ENCODE measurements around the gene SMIM24. TPM values are rescaled to one million over a fixed set of nuclear protein-coding genes. Genes with fewer than 3 reads are reported as not detected.

The SMIM24 gene
- total and polyA plus RNA-seq, 11 donors = 0.15 TPM; not detected in 10

DNA sequence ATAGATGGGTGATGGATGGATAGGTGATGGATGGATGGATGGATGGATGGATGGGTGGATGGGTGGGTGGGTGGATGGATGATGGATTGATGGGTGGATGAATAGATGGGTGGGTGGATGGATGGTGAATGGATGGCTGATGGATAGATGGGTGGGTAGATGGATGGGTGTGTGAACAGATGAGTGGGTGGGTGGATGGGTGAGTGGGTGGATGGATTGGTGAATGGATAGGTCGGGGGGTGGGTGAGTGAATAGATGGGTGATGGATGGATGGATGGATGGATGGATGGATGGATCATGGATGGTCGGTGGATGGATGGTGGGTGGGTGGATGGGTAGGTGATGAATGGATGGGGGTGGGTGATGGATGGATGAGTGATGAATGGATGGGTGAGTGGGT lies 3.5 kb downstream of the SMIM24 start:
- WGBS, 4 donors = 72 to 88% (median 86%) methylated on average over 2 of the region's 2 CpGs
- intact Hi-C loops (cut with DNase I) = loop anchor here in 2 of 10 donors (5.0 to 10.0 kb wide), 2 partner anchors 155 to 252 kb away; partner anchors contain the start of gene CELF5 (in 1 of the 2)
- H3K36me3 ChIP-seq = no peaks in the 10 kb centered on the region

DNA sequence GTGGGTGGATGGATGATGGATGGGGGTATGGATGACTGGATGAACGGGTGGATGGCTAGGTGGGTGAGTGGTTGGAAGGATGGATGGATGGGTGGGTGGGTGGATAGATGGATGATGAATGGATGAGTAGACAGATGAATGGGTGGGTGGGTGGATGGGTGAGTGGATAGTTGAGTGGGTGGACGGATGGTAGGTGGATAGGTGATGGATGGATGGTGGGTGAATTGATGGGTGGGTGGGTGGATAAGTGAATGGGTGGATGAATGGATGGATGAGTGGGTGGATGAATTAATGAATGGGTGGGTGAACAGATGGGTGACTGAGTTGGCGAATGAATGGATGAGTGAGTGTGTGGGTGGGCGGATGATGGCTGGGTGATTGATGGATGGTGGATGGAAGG lies 4.9 kb downstream of the SMIM24 start:
- H3K4me3 ChIP-seq = no peak overlapping the region
- H3K27ac ChIP-seq = no peak overlapping the region
- intact Hi-C loops (cut with DNase I) = loop anchor here in 2 of 10 donors (5.0 to 10.0 kb wide), 2 partner anchors 153 to 251 kb away; partner anchors contain the start of gene CELF5 (in 1 of the 2)
- 79 to 83% (median 81%) methylated on average over 4 of the region's 4 CpGs for WGBS, 4 donors
- H3K9me3 ChIP-seq = no peaks in the 10 kb centered on the region
- peaks cover 0 to 14% (median 3%) of the 10 kb centered on the region in 12 donors for H3K4me1 ChIP-seq
- no peaks in the 10 kb centered on the region for H3K36me3 ChIP-seq
- peaks cover 0 to 15% (median 4%) of the 10 kb centered on the region in 9 donors for H3K27me3 ChIP-seq
- ATAC-seq (no peak), DNase-seq (no peak)
- TF ChIP-seq, protein P1, sequence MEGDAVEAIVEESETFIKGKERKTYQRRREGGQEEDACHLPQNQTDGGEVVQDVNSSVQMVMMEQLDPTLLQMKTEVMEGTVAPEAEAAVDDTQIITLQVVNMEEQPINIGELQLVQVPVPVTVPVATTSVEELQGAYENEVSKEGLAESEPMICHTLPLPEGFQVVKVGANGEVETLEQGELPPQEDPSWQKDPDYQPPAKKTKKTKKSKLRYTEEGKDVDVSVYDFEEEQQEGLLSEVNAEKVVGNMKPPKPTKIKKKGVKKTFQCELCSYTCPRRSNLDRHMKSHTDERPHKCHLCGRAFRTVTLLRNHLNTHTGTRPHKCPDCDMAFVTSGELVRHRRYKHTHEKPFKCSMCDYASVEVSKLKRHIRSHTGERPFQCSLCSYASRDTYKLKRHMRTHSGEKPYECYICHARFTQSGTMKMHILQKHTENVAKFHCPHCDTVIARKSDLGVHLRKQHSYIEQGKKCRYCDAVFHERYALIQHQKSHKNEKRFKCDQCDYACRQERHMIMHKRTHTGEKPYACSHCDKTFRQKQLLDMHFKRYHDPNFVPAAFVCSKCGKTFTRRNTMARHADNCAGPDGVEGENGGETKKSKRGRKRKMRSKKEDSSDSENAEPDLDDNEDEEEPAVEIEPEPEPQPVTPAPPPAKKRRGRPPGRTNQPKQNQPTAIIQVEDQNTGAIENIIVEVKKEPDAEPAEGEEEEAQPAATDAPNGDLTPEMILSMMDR (IDR thresholded peaks at IDR 0.05) = no peak
- TF ChIP-seq POLR2A (IDR thresholded peaks at IDR 0.05) = no peak

More for the DNA sequence above, 3.5 kb downstream of the SMIM24 start:
- peaks cover 3 to 27% (median 18%) of the 10 kb centered on the region in 9 donors for H3K27me3 ChIP-seq
- DNase-seq (no peak), ATAC-seq (no peak)
- TF ChIP-seq POLR2A (IDR thresholded peaks at IDR 0.05) = no peak
- H3K4me1 ChIP-seq = peaks cover 0 to 10% (median 3%) of the 10 kb centered on the region in 12 donors
- H3K9me3 ChIP-seq = no peaks in the 10 kb centered on the region
- H3K4me3 ChIP-seq = no peak overlapping the region
- H3K27ac ChIP-seq = no peak overlapping the region

GRCh38 chr19:3474614-3475013 lies 5.7 kb downstream of the SMIM24 start:
- TF ChIP-seq, protein P1 (IDR thresholded peaks at IDR 0.05) = no peak
- TF ChIP-seq POLR2A (IDR thresholded peaks at IDR 0.05) = no peak
- no peak for ATAC-seq
- H3K36me3 ChIP-seq = no peaks in the 10 kb centered on the region
- H3K4me3 ChIP-seq = no peak overlapping the region
- no peak for DNase-seq
- no peak overlapping the region for H3K27ac ChIP-seq
- peaks cover 0 to 7% (median 0%) of the 10 kb centered on the region in 9 donors for H3K27me3 ChIP-seq
- intact Hi-C loops (cut with DNase I) = loop anchor here in 6 of 10 donors (1.0 to 10.0 kb wide), 7 partner anchors 37 to 250 kb away; partner anchors contain the start of gene CELF5 (in 1 of the 6)
- H3K4me1 ChIP-seq = peaks cover 0 to 14% (median 3%) of the 10 kb centered on the region in 12 donors
- 67 to 81% (median 72%) methylated on average over 2 of the region's 2 CpGs for WGBS, 4 donors
- H3K9me3 ChIP-seq = no peaks in the 10 kb centered on the region

DNA sequence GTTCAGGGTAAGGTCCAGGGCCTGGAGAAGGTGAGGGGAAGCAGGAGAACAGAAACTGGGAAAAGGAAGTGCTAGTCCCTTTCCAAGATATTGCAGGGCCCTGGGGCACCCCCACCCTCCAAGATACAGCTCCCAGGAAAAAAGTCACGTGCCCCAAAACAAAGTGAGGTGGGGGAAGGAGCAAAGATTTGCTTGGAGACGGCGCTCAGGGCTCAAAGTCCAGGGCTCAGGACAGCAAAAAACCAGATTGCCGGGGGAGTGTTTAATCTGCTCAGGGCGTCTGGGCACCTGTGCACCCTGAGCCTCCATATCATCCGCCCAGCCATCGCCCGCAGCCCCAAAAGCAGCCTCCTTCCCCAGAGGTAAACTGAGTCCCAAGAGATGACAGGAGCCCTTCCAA lies 6.3 kb downstream of the SMIM24 start:
- WGBS, 4 donors = 77 to 88% (median 83%) methylated on average over 8 of the region's 8 CpGs
- intact Hi-C loops (cut with DNase I) = loop anchor here in 6 of 10 donors (1.0 to 10.0 kb wide), 6 partner anchors 37 to 249 kb away; partner anchors contain the start of gene CELF5 (in 1 of the 6)
- DNase-seq = no peak

More for the DNA sequence above, 6.3 kb downstream of the SMIM24 start:
- ATAC-seq = no peak
- peaks cover 0 to 19% (median 4%) of the 10 kb centered on the region in 12 donors for H3K4me1 ChIP-seq
- TF ChIP-seq POLR2A (IDR thresholded peaks at IDR 0.05) = no peak
- TF ChIP-seq, protein P1 (IDR thresholded peaks at IDR 0.05) = no peak
- no peak overlapping the region for H3K27ac ChIP-seq
- peaks cover 0 to 7% (median 0%) of the 10 kb centered on the region in 9 donors for H3K27me3 ChIP-seq
- no peak overlapping the region for H3K4me3 ChIP-seq
- H3K36me3 ChIP-seq = no peaks in the 10 kb centered on the region
- no peaks in the 10 kb centered on the region for H3K9me3 ChIP-seq

Data from heart left ventricle (tissue), 16 donors.